Suppressor macrophage treated with lipopolysaccharide for 1 hour (primary cell): ENCODE results near the gene HGF.

Experiments used
- DNase-seq, 3 donors: peaks; one replicate each; pipeline ENCODE4 v3.0.0-alpha.2; 2020 to 2022

Gene HGF

GRCh38 chr7:81680120-81680519 lies 89.7 kb downstream of the HGF start:
- no peak for DNase-seq

GRCh38 chr7:81676813-81677212 lies 93.0 kb downstream of the HGF start:
- peak in 1 of 3 donors; percentile 28 for DNase-seq

- peak; percentile 34 to 73 (median 73) for DNase-seq
These were observed 93.6 kb downstream of the HGF start for GRCh38 chr7:81676105-81676811.

GRCh38 chr7:81674431-81674830 lies 95.4 kb downstream of the HGF start:
- DNase-seq = peak; percentile 16 to 57 (median 36)

- DNase-seq = no peak
These were observed 97.0 kb downstream of the HGF start for GRCh38 chr7:81672872-81673271.

GRCh38 chr7:81669476-81670105 lies 100.3 kb downstream of the HGF start:
- DNase-seq = no peak

- DNase-seq = no peak
These were observed 103.6 kb downstream of the HGF start for GRCh38 chr7:81666209-81666608.

- DNase-seq = no peak
These were observed 104.6 kb downstream of the HGF start for GRCh38 chr7:81665236-81665635.

- DNase-seq = no peak
These were observed 105.5 kb downstream of the HGF start for GRCh38 chr7:81664304-81664703.

- DNase-seq = no peak
These were observed 107.3 kb downstream of the HGF start for GRCh38 chr7:81662531-81662930.

- DNase-seq = no peak
These were observed 110.0 kb downstream of the HGF start for GRCh38 chr7:81659697-81660395.

GRCh38 chr7:81657551-81657950 lies 112.3 kb downstream of the HGF start:
- DNase-seq = no peak

GRCh38 chr7:81655271-81655670 lies 114.6 kb downstream of the HGF start:
- no peak for DNase-seq

- no peak for DNase-seq
These were observed 117.6 kb downstream of the HGF start for GRCh38 chr7:81652225-81652624.
